ENCODE data around the gene ESAM.

Gene ESAM

DNA sequence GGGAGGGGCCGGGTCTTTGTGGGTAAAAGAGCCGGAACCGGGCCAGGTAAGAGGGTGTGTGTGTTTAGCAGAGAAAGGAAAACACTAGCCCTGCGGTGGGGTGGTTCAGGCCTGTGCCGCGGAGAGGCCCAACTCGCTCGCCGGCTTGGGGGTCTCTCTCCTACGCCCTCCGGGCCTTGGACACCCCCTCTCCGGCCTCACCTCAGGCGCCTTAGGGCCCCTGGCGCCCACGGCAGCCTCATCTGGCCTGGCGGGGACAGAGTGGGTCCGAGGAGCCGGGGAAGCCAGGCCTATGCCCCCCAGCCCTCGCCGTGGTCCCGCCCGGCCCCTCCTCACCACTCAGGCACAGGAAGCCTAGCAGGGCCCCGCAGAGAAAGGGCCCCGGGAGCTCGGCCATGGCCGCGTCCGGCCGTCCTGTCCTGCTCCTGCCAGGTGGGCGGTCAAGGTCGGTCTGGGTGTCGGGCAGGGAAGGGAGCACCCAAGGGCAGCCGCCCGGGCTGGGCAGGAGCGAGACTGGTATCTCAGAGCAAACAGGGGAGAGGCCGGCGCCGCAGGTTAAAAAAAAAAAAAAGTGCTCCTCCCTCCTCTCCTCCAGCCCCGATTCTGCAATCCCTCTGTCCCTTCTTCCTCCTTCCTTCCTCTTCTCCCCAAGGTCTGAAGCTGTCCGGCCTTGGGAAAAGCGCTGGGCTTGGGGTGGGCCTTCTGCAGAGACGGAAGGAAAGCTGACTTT is 10.2 kb downstream of the ESAM start, which contains the start of gene VSIG2:
TSS of gene VSIG2 (minus strand) at position 515 of the 730 bp plus-strand sequence. CDS start at position 397, 118 bp downstream.
- no peak for DNase-seq

DNA sequence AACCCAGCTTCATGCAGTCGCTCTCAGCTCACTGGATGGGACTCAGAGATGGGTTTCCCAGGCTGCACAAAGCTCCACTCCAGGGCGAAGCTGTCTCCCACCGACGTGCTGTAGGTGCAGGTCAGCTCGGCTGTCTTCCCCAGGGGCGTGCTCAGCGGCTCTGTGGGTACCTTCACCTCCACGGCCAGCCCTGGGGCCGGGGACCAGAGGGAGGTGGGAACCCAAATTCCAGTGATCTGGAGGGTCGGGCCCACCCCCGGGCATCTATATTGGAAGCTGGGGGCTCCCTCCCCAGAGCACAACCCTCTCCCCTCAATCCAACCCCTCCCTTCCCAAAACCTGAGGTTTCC is 10.7 kb downstream of the ESAM start:
- DNase-seq: no peak

GRCh38 chr11:124749912-124750311 is 12.2 kb downstream of the ESAM start:
- no peak for DNase-seq

GRCh38 chr11:124748481-124749343 is 13.4 kb downstream of the ESAM start:
- DNase-seq: no peak

DNA sequence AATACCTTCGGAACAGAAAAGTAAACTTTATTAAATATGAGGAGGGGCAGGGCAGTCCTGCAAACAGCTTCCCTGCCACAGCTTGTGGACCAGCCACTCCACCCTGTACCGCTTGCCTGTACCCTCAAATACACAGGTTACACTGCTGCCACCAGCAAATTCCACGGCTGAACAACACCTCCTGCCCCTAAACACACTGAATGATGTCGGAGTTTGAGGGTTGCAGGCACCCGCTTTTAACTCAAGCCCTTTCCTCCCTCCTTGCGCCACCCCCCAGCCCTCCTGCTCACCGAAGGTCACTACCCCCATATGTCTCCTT is 14.0 kb downstream of the ESAM start:
- DNase-seq: no peak

DNA sequence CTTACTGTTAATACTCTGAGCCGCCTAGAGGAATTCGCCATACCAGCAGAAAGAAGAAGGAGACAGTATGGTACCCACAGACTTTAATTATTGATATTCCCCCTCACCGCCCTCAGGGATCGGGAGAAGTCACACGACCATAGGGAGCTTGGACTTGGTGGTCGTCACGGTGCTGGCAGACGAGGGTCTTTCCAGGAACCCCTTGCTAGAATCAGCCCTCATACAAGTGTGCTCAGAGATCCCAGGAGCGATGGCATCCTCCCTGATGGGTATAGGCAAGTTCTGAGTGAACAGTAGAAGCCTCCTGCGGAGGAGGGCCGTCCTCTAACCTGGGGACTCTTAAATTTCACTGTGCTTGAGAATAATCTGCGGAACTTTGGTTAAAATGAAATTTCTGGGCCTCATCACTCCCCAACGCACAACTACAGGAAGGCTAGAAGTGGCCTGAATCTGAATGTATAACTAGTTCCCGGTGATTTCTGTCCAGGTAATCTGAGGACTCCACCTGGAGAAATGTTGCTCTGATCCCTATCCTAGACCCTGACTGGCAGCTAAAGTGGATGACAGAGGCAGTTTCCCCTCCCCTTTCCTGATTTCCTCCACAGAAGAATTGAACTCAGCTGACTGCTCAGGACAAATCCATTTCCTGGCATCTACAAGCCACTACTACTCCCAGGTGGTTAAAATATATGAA is 14.5 kb downstream of the ESAM start:
- no peak for DNase-seq

DNA sequence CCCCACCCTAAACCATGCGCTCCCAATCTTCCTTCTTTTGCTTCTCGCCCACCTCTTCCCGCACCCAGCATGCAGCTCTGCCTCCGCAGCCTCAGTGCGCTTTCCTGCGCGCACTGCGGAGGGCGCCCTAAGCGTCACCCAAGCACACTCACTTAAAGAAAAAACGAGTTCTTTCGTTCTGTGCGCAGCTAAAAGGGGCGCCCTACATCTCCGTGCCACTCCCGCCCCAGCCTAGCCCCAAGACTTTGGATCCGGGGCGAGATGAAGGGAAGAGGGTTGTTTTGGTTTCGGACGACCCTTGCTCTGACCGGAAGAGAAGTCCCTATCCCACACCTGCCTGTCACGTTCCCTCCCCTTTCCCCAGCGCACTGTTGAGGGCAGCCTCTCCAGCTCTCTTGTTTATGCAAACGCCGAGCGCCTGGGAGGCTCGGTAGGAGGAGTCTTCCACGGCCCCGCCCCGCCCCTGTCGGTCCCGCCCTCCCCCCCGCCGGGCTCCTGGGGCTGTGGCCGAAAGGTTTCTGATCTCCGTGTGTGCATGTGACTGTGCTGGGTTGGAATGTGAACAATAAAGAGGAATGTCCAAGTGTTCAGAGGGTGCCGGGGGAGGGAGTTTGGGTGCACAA is 15.4 kb downstream of the ESAM start:
- DNase-seq: no peak

- DNase-seq: no peak
Observed at GRCh38 chr11:124745835-124746620, 16.1 kb downstream of the ESAM start.

DNA sequence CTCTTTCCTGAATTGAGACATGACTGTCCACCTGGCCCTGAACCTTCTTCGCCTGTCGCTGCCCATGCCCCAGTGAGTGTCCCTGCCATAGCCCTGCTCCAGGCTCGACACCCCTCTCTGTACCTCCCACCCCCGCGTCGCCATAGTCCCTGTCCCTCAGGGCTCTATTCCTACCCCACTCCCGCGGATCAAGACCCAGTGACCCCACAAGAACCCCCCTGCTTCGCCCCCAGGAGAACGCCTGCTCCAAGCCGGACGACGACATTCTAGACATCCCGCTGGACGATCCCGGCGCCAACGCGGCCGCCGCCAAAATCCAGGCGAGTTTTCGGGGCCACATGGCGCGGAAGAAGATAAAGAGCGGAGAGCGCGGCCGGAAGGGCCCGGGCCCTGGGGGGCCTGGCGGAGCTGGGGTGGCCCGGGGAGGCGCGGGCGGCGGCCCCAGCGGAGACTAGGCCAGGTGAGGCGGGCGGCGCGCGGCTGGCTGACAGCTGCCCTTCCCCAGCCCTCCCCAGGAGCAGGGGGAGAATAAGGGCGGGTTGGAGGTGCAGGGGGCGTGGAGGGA is 16.7 kb downstream of the ESAM start:
- DNase-seq: no peak

DNA sequence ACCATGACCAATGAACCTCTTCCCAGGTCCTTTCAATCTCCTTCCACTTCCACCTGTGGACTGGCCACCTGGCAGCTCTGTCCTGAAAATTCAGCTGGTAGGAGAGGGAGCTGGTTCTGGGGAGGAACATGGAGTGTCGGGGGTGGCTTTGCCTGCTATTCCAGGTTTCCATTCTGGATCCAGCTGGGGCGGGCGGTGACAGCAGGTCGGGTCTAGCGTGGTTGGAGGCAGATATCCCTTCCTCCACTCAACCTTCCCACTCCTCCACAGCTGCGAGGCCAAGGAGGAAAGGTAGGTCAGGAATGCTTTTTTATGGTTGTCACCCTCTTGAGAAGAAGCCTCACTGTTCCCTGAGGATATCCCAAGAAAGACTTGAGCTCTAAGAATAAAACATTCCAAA is 19.0 kb downstream of the ESAM start:
- no peak for DNase-seq

GRCh38 chr11:124742555-124742954 is 19.5 kb downstream of the ESAM start:
- no peak for DNase-seq

DNA sequence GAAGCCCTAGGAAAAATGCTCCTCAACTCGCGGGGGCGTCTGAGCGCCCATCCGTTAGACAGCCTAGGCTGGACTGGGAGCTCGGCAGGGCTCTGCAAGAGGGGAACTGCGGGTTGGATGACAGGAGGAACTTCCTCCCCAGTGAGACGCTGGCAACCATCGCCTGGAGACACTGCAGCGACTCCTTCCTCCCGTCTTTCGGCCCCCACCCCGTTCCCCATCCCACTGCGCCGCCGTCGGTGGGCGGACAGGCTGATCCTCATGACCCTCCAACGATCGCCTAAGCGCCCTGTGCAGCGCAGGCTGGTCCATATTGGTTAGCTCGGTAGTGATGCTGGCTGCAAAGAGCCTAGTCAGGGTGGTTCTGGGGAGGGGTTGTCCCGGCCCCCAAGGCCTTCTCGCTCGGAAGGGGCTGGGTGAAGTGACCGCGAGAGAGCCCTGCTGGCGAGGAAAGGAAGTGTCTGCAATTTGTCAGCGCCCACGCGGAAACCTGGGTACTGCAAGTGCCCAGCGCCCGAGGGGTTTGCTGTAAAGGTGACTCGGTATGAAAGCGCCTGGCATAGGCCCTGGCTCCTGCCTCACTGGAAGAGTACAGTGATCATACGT is 21.7 kb downstream of the ESAM start:
- DNase-seq: no peak

DNA sequence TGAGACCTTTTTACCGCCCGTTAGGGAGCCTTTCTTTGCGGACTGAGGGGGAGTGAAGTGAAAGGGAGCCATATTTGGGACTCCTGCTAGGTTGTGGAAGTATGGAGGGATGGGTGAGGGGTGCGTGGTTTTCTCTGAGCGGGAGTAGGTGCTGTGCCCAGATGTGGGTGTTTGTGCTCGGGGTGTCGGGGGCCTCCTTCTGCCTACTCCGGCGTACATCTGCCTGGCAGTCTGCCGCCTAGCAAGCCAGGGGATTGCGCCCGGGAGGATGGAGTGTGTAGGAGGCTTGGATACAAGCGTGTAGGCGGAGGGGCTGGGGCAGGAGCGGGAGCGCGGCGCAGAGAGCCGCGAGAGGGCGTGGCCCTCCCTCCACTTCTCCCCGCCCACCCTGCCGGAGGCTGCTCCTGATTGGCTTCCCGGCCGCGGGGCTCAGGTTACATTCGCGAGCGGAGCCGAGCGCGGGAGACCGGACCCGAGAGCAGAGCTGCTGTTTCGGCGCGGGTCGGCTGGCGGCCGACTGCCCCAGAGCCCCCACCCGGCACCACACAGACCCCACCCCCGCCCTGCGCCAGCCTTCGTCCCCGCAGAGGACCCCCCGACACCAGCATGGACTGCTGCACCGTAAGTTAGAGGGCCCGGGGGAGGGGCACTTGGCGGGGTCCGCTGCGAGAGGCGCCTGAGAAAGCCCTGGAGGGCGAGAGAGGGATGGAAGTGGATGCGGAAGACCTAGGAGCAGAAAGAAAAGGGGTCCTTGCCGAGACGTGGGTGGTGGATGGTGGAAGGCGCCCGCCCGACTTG is 22.4 kb downstream of the ESAM start, which contains the start of gene NRGN:
TSS of gene NRGN (plus strand) at position 464 of the 798 bp plus-strand sequence. CDS start at position 607, 143 bp downstream.
- peak; percentile 94 for DNase-seq

DNA sequence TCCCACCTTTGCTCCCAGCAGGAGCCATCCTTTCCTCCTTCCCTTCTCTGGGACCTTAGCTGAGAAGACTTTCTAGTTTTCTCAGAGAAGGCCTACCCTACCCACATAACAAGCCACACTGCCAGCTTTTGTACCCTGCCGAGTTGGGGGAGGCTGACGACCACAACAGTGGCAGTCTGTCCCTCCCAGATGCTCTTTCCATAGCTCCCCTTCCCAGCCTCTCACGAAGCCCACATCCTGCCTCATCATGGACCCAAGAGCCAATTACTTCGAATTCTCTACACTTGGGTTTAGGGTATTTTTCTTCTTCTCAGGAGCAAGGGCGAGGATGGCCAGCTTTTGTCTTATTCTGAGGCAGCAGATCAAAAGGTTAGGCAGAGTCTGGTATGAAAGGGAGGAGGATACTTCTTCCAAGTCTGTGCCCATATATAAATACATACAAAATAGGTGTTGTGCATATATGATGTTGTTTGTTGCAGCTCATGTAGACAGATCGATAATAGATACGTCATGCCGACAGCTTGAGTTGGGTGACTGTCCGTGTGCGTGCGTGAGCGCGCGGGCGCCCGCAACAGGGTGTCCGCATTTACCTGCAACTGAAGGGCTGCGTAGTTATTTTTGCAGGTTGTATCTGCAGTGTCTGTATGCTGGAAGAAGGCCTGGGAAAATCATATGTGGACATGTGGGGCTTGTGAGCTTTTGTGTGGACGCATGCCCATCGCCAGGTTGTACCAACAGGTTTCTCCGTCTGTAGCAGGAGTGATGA is 23.2 kb downstream of the ESAM start:
- no peak for DNase-seq

GRCh38 chr11:124737638-124738305 is 24.3 kb downstream of the ESAM start:
- no peak for DNase-seq

GRCh38 chr11:124736736-124737135 is 25.4 kb downstream of the ESAM start:
- no peak for DNase-seq

DNA sequence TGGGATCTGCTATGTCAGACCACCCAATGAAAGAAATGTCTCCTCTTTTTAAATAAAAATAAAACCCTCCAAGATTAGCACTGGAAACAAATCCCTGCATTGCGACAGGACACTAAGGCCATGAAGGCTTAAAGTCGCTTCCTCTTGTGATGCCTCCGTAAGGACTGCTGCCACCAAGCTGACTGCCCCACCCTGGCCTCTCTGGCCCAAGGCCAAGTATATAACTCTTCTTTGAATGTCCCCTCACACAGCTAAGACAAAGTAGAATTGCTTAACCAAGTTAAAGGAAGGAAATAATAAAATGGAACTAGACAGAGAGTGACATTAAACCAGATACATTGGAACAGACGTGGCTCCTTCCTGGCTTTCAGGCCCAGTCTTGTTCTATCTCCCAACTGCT is 29.9 kb downstream of the ESAM start:
- no peak for DNase-seq

- no peak for DNase-seq
Observed at GRCh38 chr11:124729571-124729970, 32.5 kb downstream of the ESAM start.

- DNase-seq: no peak
Observed at GRCh38 chr11:124728134-124728533, 34.0 kb downstream of the ESAM start.
